ENCODE measurements around the gene LHX8.

The LHX8 gene

GRCh38 chr1:75203415-75204277 lies 69.5 kb downstream of the LHX8 start:
- DNase-seq (ENCODE audit: low read depth in 3 of 3), result no peak

- DNase-seq (ENCODE audit: low read depth in 3 of 3), result no peak
These were observed 74.7 kb downstream of the LHX8 start for GRCh38 chr1:75208862-75209261.

Measured in stimulated activated CD4-positive, alpha-beta T cell treated with anti-CD3 and anti-CD28 coated beads, TNF-alpha, amount 100 ng/mL, for 24 hours (primary cell).